ENCODE results near the gene ZNF777. TPM values are rescaled to one million over a fixed set of nuclear protein-coding genes. Genes with fewer than 3 reads are reported as not detected.

The ZNF777 gene
- total RNA-seq, 1 experiment from 2014 or later = 17.4 TPM

- TF ChIP-seq REST (IDR thresholded peaks at IDR 0.05; ENCODE audit: insufficient read depth in 1 of 2, low read depth in 2 of 2, low read length in 1 of 2) (no peak), TCF7L2 (IDR thresholded peaks at IDR 0.05; ENCODE audit: low read depth, low read length) (no peak), SIN3A (IDR thresholded peaks at IDR 0.05; ENCODE audit: borderline replicate concordance, insufficient read depth, low read depth, low read length) (no peak), POLR2AphosphoS5 (IDR thresholded peaks at IDR 0.05; ENCODE audit: low read depth, low read length) (no peak), CTCF (IDR thresholded peaks at IDR 0.05) (no peak)
- no TSS peak for BruUV-seq (replicated peaks)
- Histone ChIP-seq H3K27me3 (ENCODE audit: control insufficient read depth, insufficient read depth, low read length) (no peaks in the 10 kb centered on the region), H3K4me3 (ENCODE audit: low read depth in 2 of 2, low read length in 2 of 2) (no peak overlapping the region), H3K4me1 (ENCODE audit: control insufficient read depth, insufficient read depth, low read length) (no peaks in the 10 kb centered on the region), H3K36me3 (ENCODE audit: control insufficient read depth, insufficient read depth, low read length) (peaks cover 8% of the 10 kb centered on the region), H3K27ac (ENCODE audit: low read length) (no peak overlapping the region), H3K9me3 (ENCODE audit: control insufficient read depth, insufficient read depth, low read depth, low read length) (peaks cover 10% of the 10 kb centered on the region; the same call in 1 of the 2 replicates)
- no peak for ATAC-seq
- no peak for DNase-seq (ENCODE audit: low read depth, low spot score)
- ChIA-PET CTCF (no interaction called here), POLR2A (no interaction called here)
- intact Hi-C loops (cut with micrococcal nuclease; ENCODE audit: unreplicated experiment) (no loop called here), in situ Hi-C loops (cut with HindIII; ENCODE audit: low pct_unique_long_range_greater_than_20kb, low sequenced_read_pairs) (no loop called here)
These were observed 17.9 kb upstream of the ZNF777 start for GRCh38 chr7:149478754-149479153.

- Histone ChIP-seq H3K9me3 (ENCODE audit: control insufficient read depth, insufficient read depth, low read depth, low read length) (peaks cover 10% of the 10 kb centered on the region; the same call in 1 of the 2 replicates), H3K27ac (ENCODE audit: low read length) (no peak overlapping the region), H3K36me3 (ENCODE audit: control insufficient read depth, insufficient read depth, low read length) (peaks cover 11% of the 10 kb centered on the region), H3K27me3 (ENCODE audit: control insufficient read depth, insufficient read depth, low read length) (no peaks in the 10 kb centered on the region), H3K4me1 (ENCODE audit: control insufficient read depth, insufficient read depth, low read length) (no peaks in the 10 kb centered on the region), H3K4me3 (ENCODE audit: low read depth in 2 of 2, low read length in 2 of 2) (no peak overlapping the region)
- ChIA-PET CTCF (no interaction called here), POLR2A (no interaction called here)
- DNase-seq (ENCODE audit: low read depth, low spot score) (no peak), ATAC-seq (0 out of 2 replicates have a peak, but pooled peaks have one; percentile 46)
- intact Hi-C loops (cut with micrococcal nuclease; ENCODE audit: unreplicated experiment) = no loop called here
- no peak for TF ChIP-seq SIN3A (IDR thresholded peaks at IDR 0.05; ENCODE audit: borderline replicate concordance, insufficient read depth, low read depth, low read length)
- TF ChIP-seq POLR2AphosphoS5 (IDR thresholded peaks at IDR 0.05; ENCODE audit: low read depth, low read length) = no peak
- TF ChIP-seq REST (IDR thresholded peaks at IDR 0.05; ENCODE audit: insufficient read depth in 1 of 2, low read depth in 2 of 2, low read length in 1 of 2) = no peak
- no peak for TF ChIP-seq TCF7L2 (IDR thresholded peaks at IDR 0.05; ENCODE audit: low read depth, low read length)
- no peak for TF ChIP-seq CTCF (IDR thresholded peaks at IDR 0.05)
- BruUV-seq (replicated peaks) = no TSS peak
- in situ Hi-C loops (cut with HindIII; ENCODE audit: low pct_unique_long_range_greater_than_20kb, low sequenced_read_pairs) = no loop called here
These were observed 16.9 kb upstream of the ZNF777 start for GRCh38 chr7:149477494-149478443.

Measured in Panc1 (cell line).